ENCODE data around the gene CCN5. TPM values are rescaled to one million over a fixed set of nuclear protein-coding genes. Genes with fewer than 3 reads are reported as not detected.

Gene CCN5
- total RNA-seq, 2 donors from 2014 or later: not detected

DNA sequence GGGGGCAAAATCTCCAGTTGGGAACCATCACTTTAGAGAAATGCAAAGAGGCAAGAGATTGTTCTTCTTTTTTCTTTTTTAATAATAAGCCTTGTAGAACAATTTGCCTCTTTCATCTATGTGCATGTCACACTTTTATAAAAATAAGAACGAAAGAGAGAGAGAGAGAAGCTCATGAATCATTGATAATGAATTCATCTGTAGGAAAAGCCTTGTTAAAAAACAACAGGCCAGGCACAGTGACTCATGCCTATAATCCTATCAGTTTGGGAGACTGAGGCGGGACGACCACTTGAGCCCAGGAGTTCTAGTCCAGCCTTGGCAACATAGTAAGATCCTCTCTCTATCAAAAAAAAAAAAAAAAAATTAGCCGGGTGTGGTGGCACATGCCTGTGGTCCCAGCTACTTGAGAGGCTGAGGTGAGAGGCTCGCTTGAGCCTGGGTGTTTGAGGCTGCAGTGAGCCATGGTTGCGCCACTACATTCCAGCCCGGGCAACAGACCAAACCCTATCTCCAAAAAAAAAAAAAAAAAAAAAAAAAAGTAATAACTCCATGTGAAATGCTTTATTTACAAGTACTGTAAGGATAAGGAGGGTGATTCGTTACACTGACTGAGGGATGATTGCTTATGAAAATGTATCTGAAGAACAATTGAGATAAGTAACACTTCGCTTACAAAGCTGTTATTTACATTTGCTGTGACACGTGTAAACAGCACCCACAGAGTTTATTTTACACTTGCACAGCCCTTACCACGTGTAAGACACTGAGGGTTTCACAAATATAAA is 6.0 kb downstream of the CCN5 start:
- H3K4me1 ChIP-seq (ENCODE audit: control insufficient read depth, insufficient read depth, low read length): no peaks in the 10 kb centered on the region
- 80 to 87% methylated on average over 3 to 9 of the region's 11 CpGs for WGBS, 2 experiments (ENCODE audit: insufficient coverage in 1 of 2, insufficient read length in 1 of 2)
- H3K27ac Mint-ChIP-seq: no peak overlapping the region
- no peak overlapping the region for H3K4me3 ChIP-seq (ENCODE audit: low read length)
- TF ChIP-seq, protein P1, sequence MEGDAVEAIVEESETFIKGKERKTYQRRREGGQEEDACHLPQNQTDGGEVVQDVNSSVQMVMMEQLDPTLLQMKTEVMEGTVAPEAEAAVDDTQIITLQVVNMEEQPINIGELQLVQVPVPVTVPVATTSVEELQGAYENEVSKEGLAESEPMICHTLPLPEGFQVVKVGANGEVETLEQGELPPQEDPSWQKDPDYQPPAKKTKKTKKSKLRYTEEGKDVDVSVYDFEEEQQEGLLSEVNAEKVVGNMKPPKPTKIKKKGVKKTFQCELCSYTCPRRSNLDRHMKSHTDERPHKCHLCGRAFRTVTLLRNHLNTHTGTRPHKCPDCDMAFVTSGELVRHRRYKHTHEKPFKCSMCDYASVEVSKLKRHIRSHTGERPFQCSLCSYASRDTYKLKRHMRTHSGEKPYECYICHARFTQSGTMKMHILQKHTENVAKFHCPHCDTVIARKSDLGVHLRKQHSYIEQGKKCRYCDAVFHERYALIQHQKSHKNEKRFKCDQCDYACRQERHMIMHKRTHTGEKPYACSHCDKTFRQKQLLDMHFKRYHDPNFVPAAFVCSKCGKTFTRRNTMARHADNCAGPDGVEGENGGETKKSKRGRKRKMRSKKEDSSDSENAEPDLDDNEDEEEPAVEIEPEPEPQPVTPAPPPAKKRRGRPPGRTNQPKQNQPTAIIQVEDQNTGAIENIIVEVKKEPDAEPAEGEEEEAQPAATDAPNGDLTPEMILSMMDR (conservative IDR thresholded peaks at IDR 0.05): no peak
- peaks cover 3% of the 10 kb centered on the region for H3K27me3 Mint-ChIP-seq (ENCODE audit: insufficient read depth)
- no peaks in the 10 kb centered on the region for H3K9me3 ChIP-seq (ENCODE audit: control insufficient read depth, low read length)
- H3K4me1 Mint-ChIP-seq: no peaks in the 10 kb centered on the region
- no peak overlapping the region for H3K9ac ChIP-seq (ENCODE audit: extremely low read depth, low read length, poor library complexity, severe bottlenecking)
- no peak for DNase-seq
- no peaks in the 10 kb centered on the region for H3K36me3 ChIP-seq (ENCODE audit: control insufficient read depth, insufficient read depth, low read length)
- H3K4me3 Mint-ChIP-seq: no peak overlapping the region
- H3K27me3 ChIP-seq (ENCODE audit: control insufficient read depth, insufficient read depth, low read length, poor library complexity, severe bottlenecking): no peaks in the 10 kb centered on the region
- no peaks in the 10 kb centered on the region for H3K9me3 Mint-ChIP-seq
- H3K36me3 Mint-ChIP-seq (ENCODE audit: low read depth): no peaks in the 10 kb centered on the region
- no peak overlapping the region for H3K27ac ChIP-seq (ENCODE audit: low read depth, low read length)

- Histone ChIP-seq H3K4me1 (ENCODE audit: control insufficient read depth, insufficient read depth, low read length) (no peaks in the 10 kb centered on the region), H3K36me3 (ENCODE audit: control insufficient read depth, insufficient read depth, low read length) (no peaks in the 10 kb centered on the region), H3K9ac (ENCODE audit: extremely low read depth, low read length, poor library complexity, severe bottlenecking) (no peak overlapping the region), H3K9me3 (ENCODE audit: control insufficient read depth, low read length) (no peaks in the 10 kb centered on the region), H3K27ac (ENCODE audit: low read depth, low read length) (no peak overlapping the region), H3K4me3 (ENCODE audit: low read length) (no peak overlapping the region), H3K27me3 (ENCODE audit: control insufficient read depth, insufficient read depth, low read length, poor library complexity, severe bottlenecking) (no peaks in the 10 kb centered on the region)
- WGBS, 2 experiments (ENCODE audit: insufficient coverage in 1 of 2, insufficient read length in 1 of 2): 100% methylated on average over 1 of the region's 1 CpG
- Mint-ChIP-seq H3K4me3 (no peak overlapping the region), H3K36me3 (ENCODE audit: low read depth) (no peaks in the 10 kb centered on the region), H3K27me3 (ENCODE audit: insufficient read depth) (peaks cover 3% of the 10 kb centered on the region), H3K27ac (no peak overlapping the region), H3K4me1 (no peaks in the 10 kb centered on the region), H3K9me3 (no peaks in the 10 kb centered on the region)
- no peak for DNase-seq
- TF ChIP-seq, protein P1 (conservative IDR thresholded peaks at IDR 0.05): no peak
Observed at GRCh38 chr20:44721785-44722054, 6.6 kb downstream of the CCN5 start.

GRCh38 chr20:44722990-44723389 is 7.8 kb downstream of the CCN5 start:
- Histone ChIP-seq H3K4me3 (ENCODE audit: low read length) (no peak overlapping the region), H3K36me3 (ENCODE audit: control insufficient read depth, insufficient read depth, low read length) (no peaks in the 10 kb centered on the region), H3K4me1 (ENCODE audit: control insufficient read depth, insufficient read depth, low read length) (no peaks in the 10 kb centered on the region), H3K9me3 (ENCODE audit: control insufficient read depth, low read length) (no peaks in the 10 kb centered on the region), H3K27me3 (ENCODE audit: control insufficient read depth, insufficient read depth, low read length, poor library complexity, severe bottlenecking) (no peaks in the 10 kb centered on the region), H3K9ac (ENCODE audit: extremely low read depth, low read length, poor library complexity, severe bottlenecking) (no peak overlapping the region), H3K27ac (ENCODE audit: low read depth, low read length) (no peak overlapping the region)
- TF ChIP-seq, protein P1 (conservative IDR thresholded peaks at IDR 0.05): no peak
- Mint-ChIP-seq H3K9me3 (no peaks in the 10 kb centered on the region), H3K36me3 (ENCODE audit: low read depth) (no peaks in the 10 kb centered on the region), H3K4me1 (no peaks in the 10 kb centered on the region), H3K27ac (no peak overlapping the region), H3K4me3 (no peak overlapping the region), H3K27me3 (ENCODE audit: insufficient read depth) (peaks cover 3% of the 10 kb centered on the region)
- no peak for DNase-seq
- 86 to 93% methylated on average over 2 of the region's 2 CpGs for WGBS, 2 experiments (ENCODE audit: insufficient coverage in 1 of 2, insufficient read length in 1 of 2)
